GM19438 (cell line): ENCODE data around the gene TAF8.
A peak's percentile ranks its signal among the peaks of the same experiment; 100 is the strongest.

Experiments used
- ATAC-seq: cut with Tn5 transposase; IDR thresholded peaks from one replicate; pipeline ENCODE4 v1.9.1; 2021; ENCODE audit warnings: low read depth; ENCODE audit not compliant: unreplicated experiment

Gene TAF8

GRCh38 chr6:42095094-42095493, 44.8 kb downstream of the TAF8 start:
- ATAC-seq = no peak

DNA sequence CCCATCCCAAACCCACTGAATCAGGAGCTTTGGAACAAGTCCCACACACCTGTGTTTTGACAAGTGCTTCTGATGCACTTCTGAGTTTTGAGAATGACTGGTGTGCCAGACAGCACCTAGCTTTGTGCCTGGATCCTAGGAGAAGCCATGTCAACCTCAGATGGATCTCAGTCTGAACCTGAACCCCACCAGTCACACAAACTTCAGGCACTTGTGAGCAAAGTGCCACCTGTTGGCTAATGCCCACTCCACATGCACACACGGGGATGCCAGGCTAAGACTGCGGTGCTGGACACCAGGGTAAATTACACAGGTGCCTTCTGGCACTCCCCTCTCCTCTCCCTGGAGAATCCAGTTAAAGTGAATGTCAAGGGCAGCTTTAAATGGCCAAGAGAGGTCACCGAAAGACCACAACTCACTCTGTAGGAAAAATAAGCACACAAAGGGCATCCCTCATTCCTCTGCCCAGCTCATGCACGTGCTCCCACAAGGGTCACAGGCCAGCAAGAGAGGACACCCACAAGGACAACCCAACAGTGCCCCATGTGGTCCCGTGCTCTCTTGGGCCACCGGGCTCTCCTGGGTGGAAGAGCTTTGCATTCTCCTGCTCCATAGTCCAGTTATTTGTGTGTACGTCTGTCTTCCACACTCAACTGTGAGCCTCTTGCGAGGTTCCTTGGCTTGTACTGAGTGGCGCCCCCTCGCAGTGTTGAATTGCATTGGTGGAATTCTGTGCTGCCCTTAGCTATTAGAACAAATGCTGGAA, 45.6 kb downstream of the TAF8 start:
- ATAC-seq = no peak

- no peak for ATAC-seq
Measured at GRCh38 chr6:42099340-42100028, 49.2 kb downstream of the TAF8 start.

GRCh38 chr6:42100029-42100901, 49.9 kb downstream of the TAF8 start:
- ATAC-seq = no peak

GRCh38 chr6:42101186-42101657, 50.9 kb downstream of the TAF8 start:
- ATAC-seq = no peak

DNA sequence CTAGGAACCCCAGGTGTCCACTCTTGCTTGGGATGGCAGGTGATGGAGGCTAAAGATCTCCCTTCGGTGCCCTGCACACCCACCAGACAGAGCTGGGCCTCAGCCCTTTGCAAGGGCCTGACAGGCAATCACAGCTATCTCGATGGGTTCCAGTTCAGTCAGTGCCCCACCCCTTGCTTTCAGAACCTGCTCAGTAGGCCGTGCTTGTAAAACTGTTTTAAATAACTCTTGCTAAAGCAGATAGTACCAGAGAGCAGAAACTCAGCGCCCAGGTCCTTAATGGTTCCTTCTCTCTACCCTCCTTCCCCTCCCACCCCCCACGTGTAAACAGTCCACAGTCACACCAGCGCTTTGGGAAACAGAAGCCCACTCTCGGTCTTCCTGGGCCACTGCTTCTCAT, 52.9 kb downstream of the TAF8 start:
- ATAC-seq = no peak

- no peak for ATAC-seq
Measured at GRCh38 chr6:42103753-42104094, 53.4 kb downstream of the TAF8 start.

- peak; percentile 77 for ATAC-seq
Measured at GRCh38 chr6:42104095-42104803, 53.9 kb downstream of the TAF8 start.

GRCh38 chr6:42104804-42105125, 54.4 kb downstream of the TAF8 start:
- no peak for ATAC-seq

DNA sequence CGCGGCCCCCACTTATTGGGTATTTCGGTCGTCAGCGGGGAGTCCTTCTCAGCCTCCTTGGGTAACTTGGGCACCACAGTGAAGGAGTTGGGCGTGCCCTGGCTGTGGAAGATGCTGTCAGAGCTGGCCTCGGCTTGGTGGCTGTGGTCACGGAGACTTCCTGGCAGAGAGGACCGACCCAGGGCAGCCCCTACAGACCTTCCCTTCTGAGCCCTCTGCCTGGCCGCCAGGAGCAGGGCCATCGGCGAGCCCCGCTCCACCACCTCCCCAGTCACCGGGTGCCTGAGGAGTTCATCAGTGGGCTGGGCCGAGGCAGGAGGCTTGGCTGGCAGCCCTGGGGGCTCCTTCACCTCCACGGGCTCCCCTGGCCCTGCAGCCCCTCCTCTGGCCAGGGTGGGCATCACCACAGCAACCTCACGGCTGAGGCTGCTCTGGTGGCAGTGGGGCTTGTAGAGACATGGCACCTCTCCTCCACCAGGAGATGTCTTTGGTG, 54.9 kb downstream of the TAF8 start:
- ATAC-seq = no peak

DNA sequence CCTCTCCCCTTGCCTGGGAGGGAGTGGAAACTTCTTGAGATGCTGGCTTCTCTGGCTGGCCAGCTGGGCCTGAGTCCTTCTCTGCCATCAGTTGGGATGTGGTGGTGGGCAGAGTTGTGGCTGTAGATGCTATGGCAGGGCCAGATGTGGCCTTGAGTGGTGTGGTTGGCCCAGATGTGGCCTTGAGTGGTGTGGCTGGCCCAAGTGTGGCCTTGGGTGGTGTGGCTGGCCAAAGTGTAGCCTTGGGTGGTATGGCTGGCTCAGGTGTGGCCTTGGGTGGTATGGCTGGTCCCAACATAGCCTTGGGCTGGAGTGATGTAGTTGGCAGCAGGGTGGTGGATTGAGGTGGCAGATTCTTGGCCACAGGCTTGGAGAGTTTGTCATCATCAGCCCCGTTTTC, 55.4 kb downstream of the TAF8 start:
- ATAC-seq = no peak

- ATAC-seq = no peak
Measured at GRCh38 chr6:42106112-42107023, 56.0 kb downstream of the TAF8 start.

DNA sequence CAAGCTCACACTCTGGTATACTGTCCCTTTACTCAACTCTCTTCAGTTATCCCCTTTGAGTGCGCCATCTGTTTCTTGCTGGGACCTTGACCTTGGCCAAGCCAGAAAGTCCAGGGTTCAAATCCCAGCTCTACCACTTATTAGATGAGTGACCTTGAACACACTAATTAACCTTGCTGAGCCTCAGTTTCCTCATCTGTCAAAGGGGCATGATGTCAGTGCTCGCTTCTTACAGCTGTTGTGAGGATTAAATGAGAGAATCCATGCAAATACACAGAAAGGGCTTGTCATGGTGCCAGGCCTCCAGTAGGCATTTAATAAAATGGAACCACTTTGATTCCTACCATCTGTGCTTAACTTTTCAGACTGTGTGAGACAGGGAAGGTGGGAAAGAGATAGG, 57.7 kb downstream of the TAF8 start:
- ATAC-seq = no peak

DNA sequence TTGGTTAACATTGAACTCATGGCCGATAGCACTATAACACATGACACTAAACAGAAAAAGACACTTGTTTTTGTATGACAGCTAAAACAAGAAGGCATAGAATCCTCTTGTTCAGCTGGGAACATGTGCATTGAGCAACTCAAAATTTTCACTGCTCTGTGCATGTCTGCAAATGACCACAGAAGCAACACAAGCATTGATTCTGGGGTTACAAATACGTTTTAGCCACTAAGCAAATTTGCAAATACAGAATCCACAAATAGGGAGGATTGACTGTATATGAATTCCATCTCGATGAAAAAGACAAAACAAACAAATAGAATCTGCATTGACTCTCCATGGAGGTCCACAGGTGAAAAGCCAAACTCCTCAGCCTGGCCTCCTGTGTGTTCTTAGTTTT, 60.4 kb downstream of the TAF8 start:
- no peak for ATAC-seq

DNA sequence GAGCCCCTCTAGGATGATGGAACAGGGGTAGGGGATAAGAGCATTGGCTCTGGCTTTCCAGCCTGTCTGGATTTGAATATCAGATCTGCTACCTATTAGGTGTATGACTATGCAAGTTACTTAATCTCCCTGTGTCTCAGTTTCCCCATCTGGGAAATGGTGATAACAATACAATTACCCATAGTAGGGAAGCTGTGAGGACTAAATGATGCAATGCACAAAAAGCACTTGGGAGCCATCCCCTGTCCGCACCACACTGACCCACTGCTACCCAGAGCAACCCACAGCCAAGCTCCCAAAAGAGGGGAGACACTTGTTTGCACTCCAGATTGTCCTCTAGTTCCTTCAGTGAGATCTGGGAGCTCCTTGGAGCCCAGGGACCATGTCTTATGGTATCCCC, 62.0 kb downstream of the TAF8 start:
- ATAC-seq = no peak

GRCh38 chr6:42113936-42114636, 63.8 kb downstream of the TAF8 start:
- ATAC-seq = no peak

DNA sequence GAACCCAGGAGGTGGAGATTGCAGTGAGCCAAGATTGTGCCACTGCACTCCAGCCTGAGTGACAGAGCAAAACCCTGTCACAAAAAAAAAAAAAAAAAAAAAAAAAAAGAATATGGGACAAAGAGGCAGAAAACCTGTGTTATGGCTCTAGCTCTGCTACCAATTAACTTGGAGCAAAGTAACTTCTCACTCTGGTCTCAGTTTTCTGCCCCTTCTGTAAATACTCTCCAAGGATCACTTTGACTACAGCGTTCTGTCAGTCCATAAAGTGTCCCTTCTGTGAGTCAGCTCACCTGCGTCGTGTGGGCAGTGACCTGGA, 67.5 kb downstream of the TAF8 start:
- no peak for ATAC-seq

DNA sequence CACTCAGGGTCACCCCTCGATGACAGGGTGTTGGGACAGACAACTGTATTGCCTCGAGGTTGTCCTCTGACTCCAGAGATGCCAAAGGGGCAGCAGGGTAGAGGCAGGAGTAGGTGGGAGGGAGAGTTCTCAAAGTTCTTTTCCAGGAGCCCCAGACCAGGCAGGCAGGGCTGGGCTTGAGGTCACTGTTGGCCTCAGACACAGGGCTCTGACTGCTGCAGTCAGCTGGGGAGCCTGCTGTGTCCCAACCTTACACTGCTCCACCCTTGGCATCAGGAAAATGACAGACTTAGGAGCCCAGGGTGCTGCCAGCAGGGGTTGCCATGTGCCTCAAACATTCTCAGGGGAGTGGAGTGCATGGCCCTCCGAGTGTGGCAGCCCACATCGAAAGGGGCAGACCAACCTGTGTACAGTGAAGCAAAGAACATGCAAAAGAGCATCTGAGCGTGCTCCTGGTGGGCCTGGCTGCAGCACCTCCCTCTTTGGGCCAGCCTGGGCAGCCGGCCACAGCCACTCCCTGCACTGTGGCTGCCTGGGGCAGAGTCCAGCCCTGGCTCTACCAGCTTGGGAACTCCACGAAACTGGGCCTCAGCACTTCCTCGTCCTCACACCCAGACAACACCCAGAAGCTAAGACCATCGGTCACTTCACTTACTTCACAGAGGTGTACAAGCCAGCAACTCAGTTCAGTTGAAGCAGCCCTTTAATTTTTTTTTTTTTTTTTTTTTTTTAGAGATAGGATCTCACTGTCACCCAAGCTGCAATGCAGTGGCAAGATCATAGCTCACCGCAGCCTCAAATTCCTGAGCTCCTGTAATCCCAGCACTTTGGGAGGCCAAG, 68.1 kb downstream of the TAF8 start:
- ATAC-seq = no peak
